ENCODE results near the gene SSTR4. TPM values are rescaled to one million over a fixed set of nuclear protein-coding genes. Genes with fewer than 3 reads are reported as not detected.

Gene SSTR4
- total and polyA plus RNA-seq, 2 donors from 2014 or later, result not detected

- Histone ChIP-seq H3K9ac (ENCODE audit: low read length in 3 of 3) (no peak overlapping the region), H3K4me1 (ENCODE audit: control insufficient read depth in 2 of 3, insufficient read depth in 2 of 3, low read depth in 1 of 3, low read length in 3 of 3) (no peaks in the 10 kb centered on the region), H3K9me3 (ENCODE audit: control insufficient read depth in 2 of 3, insufficient read depth in 1 of 3, low read length in 3 of 3) (no peaks in the 10 kb centered on the region), H3K27me3 (ENCODE audit: control insufficient read depth, insufficient read depth, low read length) (no peaks in the 10 kb centered on the region), H3K36me3 (ENCODE audit: control insufficient read depth in 2 of 3, insufficient read depth in 3 of 3, low read length in 3 of 3) (no peaks in the 10 kb centered on the region), H3K27ac (ENCODE audit: low read depth in 2 of 2, low read length in 2 of 2) (no peak overlapping the region), H3K4me3 (ENCODE audit: low read length in 3 of 3) (no peak overlapping the region)
- FAIRE-seq (no peak), DNase-seq (peak in 1 of 5 donors; percentile 12)
- intact Hi-C loops (cut with DNase I), result no loop called here
- TF ChIP-seq CTCF (IDR thresholded peaks at IDR 0.05; ENCODE audit: borderline replicate concordance, extremely low read depth, insufficient read depth), result no peak
Observed at GRCh38 chr20:23017516-23017915, 17.6 kb upstream of the SSTR4 start.

GRCh38 chr20:23018432-23018831 is 16.7 kb upstream of the SSTR4 start:
- H3K4me1 ChIP-seq (ENCODE audit: control insufficient read depth in 2 of 3, insufficient read depth in 2 of 3, low read depth in 1 of 3, low read length in 3 of 3), result no peaks in the 10 kb centered on the region
- H3K9me3 ChIP-seq (ENCODE audit: control insufficient read depth in 2 of 3, insufficient read depth in 1 of 3, low read length in 3 of 3), result no peaks in the 10 kb centered on the region
- H3K27me3 ChIP-seq (ENCODE audit: control insufficient read depth, insufficient read depth, low read length), result no peaks in the 10 kb centered on the region
- intact Hi-C loops (cut with DNase I), result no loop called here
- H3K36me3 ChIP-seq (ENCODE audit: control insufficient read depth in 2 of 3, insufficient read depth in 3 of 3, low read length in 3 of 3), result no peaks in the 10 kb centered on the region
- no peak for TF ChIP-seq CTCF (IDR thresholded peaks at IDR 0.05; ENCODE audit: borderline replicate concordance, extremely low read depth, insufficient read depth)
- DNase-seq, result no peak
- no peak overlapping the region for H3K4me3 ChIP-seq (ENCODE audit: low read length in 3 of 3)
- H3K9ac ChIP-seq (ENCODE audit: low read length in 3 of 3), result no peak overlapping the region
- FAIRE-seq, result no peak
- no peak overlapping the region for H3K27ac ChIP-seq (ENCODE audit: low read depth in 2 of 2, low read length in 2 of 2)

- no peak for TF ChIP-seq CTCF (IDR thresholded peaks at IDR 0.05; ENCODE audit: borderline replicate concordance, extremely low read depth, insufficient read depth)
- Histone ChIP-seq H3K27ac (ENCODE audit: low read depth in 2 of 2, low read length in 2 of 2) (no peak overlapping the region), H3K27me3 (ENCODE audit: control insufficient read depth, insufficient read depth, low read length) (no peaks in the 10 kb centered on the region), H3K9me3 (ENCODE audit: control insufficient read depth in 2 of 3, insufficient read depth in 1 of 3, low read length in 3 of 3) (no peaks in the 10 kb centered on the region), H3K4me1 (ENCODE audit: control insufficient read depth in 2 of 3, insufficient read depth in 2 of 3, low read depth in 1 of 3, low read length in 3 of 3) (no peaks in the 10 kb centered on the region), H3K9ac (ENCODE audit: low read length in 3 of 3) (no peak overlapping the region), H3K36me3 (ENCODE audit: control insufficient read depth in 2 of 3, insufficient read depth in 3 of 3, low read length in 3 of 3) (no peaks in the 10 kb centered on the region), H3K4me3 (ENCODE audit: low read length in 3 of 3) (no peak overlapping the region)
- intact Hi-C loops (cut with DNase I), result no loop called here
- no peak for DNase-seq
- FAIRE-seq, result no peak
Observed at GRCh38 chr20:23018941-23019340, 16.2 kb upstream of the SSTR4 start.

GRCh38 chr20:23019403-23019802 is 15.7 kb upstream of the SSTR4 start:
- H3K27ac ChIP-seq (ENCODE audit: low read depth in 2 of 2, low read length in 2 of 2), result no peak overlapping the region
- H3K36me3 ChIP-seq (ENCODE audit: control insufficient read depth in 2 of 3, insufficient read depth in 3 of 3, low read length in 3 of 3), result no peaks in the 10 kb centered on the region
- intact Hi-C loops (cut with DNase I), result no loop called here
- H3K4me3 ChIP-seq (ENCODE audit: low read length in 3 of 3), result no peak overlapping the region
- H3K4me1 ChIP-seq (ENCODE audit: control insufficient read depth in 2 of 3, insufficient read depth in 2 of 3, low read depth in 1 of 3, low read length in 3 of 3), result no peaks in the 10 kb centered on the region
- peak in 1 of 5 donors; percentile 23 for DNase-seq
- no peak for TF ChIP-seq CTCF (IDR thresholded peaks at IDR 0.05; ENCODE audit: borderline replicate concordance, extremely low read depth, insufficient read depth)
- H3K9me3 ChIP-seq (ENCODE audit: control insufficient read depth in 2 of 3, insufficient read depth in 1 of 3, low read length in 3 of 3), result no peaks in the 10 kb centered on the region
- FAIRE-seq, result no peak
- no peak overlapping the region for H3K9ac ChIP-seq (ENCODE audit: low read length in 3 of 3)
- H3K27me3 ChIP-seq (ENCODE audit: control insufficient read depth, insufficient read depth, low read length), result no peaks in the 10 kb centered on the region
